Type B pancreatic cell (in vitro differentiated cells): Measurements from ENCODE around the gene MTMR2. TPM values are rescaled to one million over a fixed set of nuclear protein-coding genes. Genes with fewer than 3 reads are reported as not detected.
A peak's percentile ranks its signal among the peaks of the same experiment; 100 is the strongest.

ENCODE experiments used
- DNase-seq: peaks from one replicate; pipeline ENCODE4 v3.0.0; 2021; ENCODE audit warnings: mixed read lengths; ENCODE audit not compliant: unreplicated experiment; ENCODE audit errors: extremely low spot score
- H3K27ac Mint-ChIP-seq: 2 replicates; pipeline ENCODE4 v1.8.0; 2021; ENCODE audit warnings: mild to moderate bottlenecking, mixed read lengths
- H3K27me3 Mint-ChIP-seq: 2 replicates; pipeline ENCODE4 v1.8.0; 2021; ENCODE audit warnings: mixed read lengths
- H3K36me3 Mint-ChIP-seq: 2 replicates; pipeline ENCODE4 v1.8.0; 2021; ENCODE audit warnings: mixed read lengths
- H3K4me1 Mint-ChIP-seq: one replicate; pipeline ENCODE4 v1.8.0; 2021; ENCODE audit warnings: mixed read lengths; ENCODE audit not compliant: unreplicated experiment
- H3K4me3 Mint-ChIP-seq: 2 replicates; pipeline ENCODE4 v1.8.0; 2021; ENCODE audit warnings: mild to moderate bottlenecking, mixed read lengths
- H3K9me3 Mint-ChIP-seq: 2 replicates; pipeline ENCODE4 v1.8.0; 2021; ENCODE audit warnings: mixed read lengths
- long read RNA-seq: library from polyadenylated mRNA; unstranded; transcript quantifications from one replicate; pipeline ENCODE4 v2.0.0, GENCODE V29; 2020
- total RNA-seq: library from RNA; stranded (reverse); gene quantifications from 2 replicates; pipeline ENCODE4 v1.2.1, GENCODE V29; 2021; ENCODE audit warnings: low replicate concordance
- TF ChIP-seq, protein P1 (sequence below): fragments of 200-600 bp; sonication (generic); conservative IDR thresholded peaks from 2 replicates; pipeline ENCODE4 v1.5.0; 2021; ENCODE audit warnings: antibody characterized with exemption, mild to moderate bottlenecking

MTMR2 gene
- 34.4 and 38.9 TPM in 2 replicates for total RNA-seq
- long read RNA-seq, full-length matches to known transcripts: 61 of 106 reads
- long read RNA-seq, partial matches to known transcripts: 10 of 106 reads
- long read RNA-seq, other reads (novel, unspliced or antisense): 35 of 106 reads

DNA sequence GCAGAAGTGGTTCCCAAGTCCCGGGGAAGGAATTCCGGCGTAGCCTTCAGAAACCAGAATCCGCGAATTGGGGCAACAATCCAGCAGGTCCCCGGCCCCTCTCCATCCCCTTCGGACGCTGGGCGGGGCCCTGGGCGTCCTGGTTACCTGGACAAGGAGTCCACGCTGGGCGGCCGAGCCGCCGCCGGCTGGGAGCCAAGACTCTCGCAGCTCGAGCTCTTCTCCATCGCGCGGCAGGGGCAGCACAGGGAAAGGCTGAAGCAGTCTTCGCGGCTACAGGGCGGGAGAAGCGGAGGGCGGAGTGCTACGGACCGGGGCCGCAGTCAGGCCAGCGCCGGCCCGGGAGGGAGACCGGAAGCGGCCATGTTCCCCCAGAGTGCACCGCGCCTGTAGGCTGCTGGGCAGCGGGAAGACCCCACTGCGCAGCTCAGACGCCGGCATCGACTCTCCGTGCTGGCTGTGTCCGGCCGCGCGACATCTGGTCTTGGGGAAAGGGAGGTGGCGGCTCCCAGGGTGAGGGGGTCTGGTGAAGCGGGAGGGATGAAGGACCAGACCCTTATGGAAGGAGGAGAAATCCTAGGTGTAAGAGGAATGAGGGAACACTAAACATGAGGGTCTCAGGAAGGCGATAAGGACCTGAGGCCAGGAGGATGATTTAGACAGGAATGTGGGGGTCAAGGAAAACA lies at the start of gene MTMR2:
TSS of gene MTMR2 (minus strand) at position 380 of the 686 bp plus-strand sequence. CDS start at position 227, 153 bp downstream.
- peak; percentile 82 for DNase-seq
- peak within 1 kb of the TSS; percentile 100 for H3K4me3 Mint-ChIP-seq
- no peaks in the 10 kb centered on the region for H3K27me3 Mint-ChIP-seq
- no peaks in the 10 kb centered on the region for H3K36me3 Mint-ChIP-seq
- peak within 1 kb of the TSS; percentile 98 for H3K27ac Mint-ChIP-seq
- H3K9me3 Mint-ChIP-seq: no peaks in the 10 kb centered on the region
- peaks cover 24% of the 10 kb centered on the region for H3K4me1 Mint-ChIP-seq
- TF ChIP-seq, protein P1, sequence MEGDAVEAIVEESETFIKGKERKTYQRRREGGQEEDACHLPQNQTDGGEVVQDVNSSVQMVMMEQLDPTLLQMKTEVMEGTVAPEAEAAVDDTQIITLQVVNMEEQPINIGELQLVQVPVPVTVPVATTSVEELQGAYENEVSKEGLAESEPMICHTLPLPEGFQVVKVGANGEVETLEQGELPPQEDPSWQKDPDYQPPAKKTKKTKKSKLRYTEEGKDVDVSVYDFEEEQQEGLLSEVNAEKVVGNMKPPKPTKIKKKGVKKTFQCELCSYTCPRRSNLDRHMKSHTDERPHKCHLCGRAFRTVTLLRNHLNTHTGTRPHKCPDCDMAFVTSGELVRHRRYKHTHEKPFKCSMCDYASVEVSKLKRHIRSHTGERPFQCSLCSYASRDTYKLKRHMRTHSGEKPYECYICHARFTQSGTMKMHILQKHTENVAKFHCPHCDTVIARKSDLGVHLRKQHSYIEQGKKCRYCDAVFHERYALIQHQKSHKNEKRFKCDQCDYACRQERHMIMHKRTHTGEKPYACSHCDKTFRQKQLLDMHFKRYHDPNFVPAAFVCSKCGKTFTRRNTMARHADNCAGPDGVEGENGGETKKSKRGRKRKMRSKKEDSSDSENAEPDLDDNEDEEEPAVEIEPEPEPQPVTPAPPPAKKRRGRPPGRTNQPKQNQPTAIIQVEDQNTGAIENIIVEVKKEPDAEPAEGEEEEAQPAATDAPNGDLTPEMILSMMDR: no peak

DNA sequence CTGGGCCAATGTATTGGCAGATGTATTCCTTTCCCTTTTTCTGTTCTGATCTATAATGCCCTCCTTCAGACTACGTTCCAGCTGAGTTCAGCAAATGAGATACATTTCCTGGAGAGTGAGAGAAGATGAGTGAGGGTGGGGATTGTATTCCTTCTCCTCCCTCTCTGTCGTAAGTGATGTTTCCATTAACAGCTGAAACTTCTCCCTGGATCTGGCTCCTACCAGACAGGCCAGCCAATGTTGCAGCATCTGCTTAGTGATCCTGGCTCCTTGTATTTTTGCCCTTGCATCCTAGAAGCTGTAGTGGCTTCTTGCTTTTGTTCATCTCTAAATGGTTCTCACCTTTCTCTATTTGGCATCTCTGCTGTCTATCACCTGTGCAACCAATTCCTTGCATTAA lies 48.2 kb upstream of the MTMR2 start:
- no peaks in the 10 kb centered on the region for H3K27me3 Mint-ChIP-seq
- H3K36me3 Mint-ChIP-seq: peaks cover 7% of the 10 kb centered on the region
- TF ChIP-seq, protein P1: no peak
- H3K4me3 Mint-ChIP-seq: no peak overlapping the region
- DNase-seq: no peak
- no peaks in the 10 kb centered on the region for H3K4me1 Mint-ChIP-seq
- peaks cover 4% of the 10 kb centered on the region for H3K9me3 Mint-ChIP-seq
- no peak overlapping the region for H3K27ac Mint-ChIP-seq

GRCh38 chr11:95968585-95968984 lies 44.7 kb upstream of the MTMR2 start:
- Mint-ChIP-seq H3K36me3 (no peaks in the 10 kb centered on the region), H3K4me3 (no peak overlapping the region), H3K4me1 (no peaks in the 10 kb centered on the region), H3K27ac (no peak overlapping the region), H3K9me3 (peaks cover 4% of the 10 kb centered on the region), H3K27me3 (no peaks in the 10 kb centered on the region)
- TF ChIP-seq, protein P1: peak; percentile 33
- no peak for DNase-seq

DNA sequence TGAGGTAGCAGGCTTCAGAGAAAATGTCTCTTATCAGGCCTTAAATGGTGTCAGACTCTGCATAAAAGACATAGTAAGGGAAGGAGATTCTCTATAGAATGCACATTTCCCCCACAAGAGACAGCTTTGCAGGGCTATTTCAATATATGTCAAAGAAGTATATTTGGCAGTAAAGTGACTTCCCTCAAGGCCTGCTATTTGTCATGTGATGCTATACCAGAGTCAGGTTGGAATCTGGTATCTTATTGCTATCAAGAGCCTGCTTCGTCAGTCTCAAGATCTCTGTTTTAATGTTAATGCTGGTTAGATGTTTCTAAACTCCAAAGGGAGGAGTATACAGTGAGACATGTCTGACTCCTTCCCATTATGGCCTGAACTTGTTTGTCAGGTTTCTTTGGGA lies 40.4 kb upstream of the MTMR2 start:
- H3K36me3 Mint-ChIP-seq: no peaks in the 10 kb centered on the region
- TF ChIP-seq, protein P1: no peak

GRCh38 chr11:95961758-95962157 lies 37.9 kb upstream of the MTMR2 start:
- DNase-seq: no peak
- H3K4me3 Mint-ChIP-seq: no peak overlapping the region
- H3K36me3 Mint-ChIP-seq: no peaks in the 10 kb centered on the region
- TF ChIP-seq, protein P1: no peak
- H3K27ac Mint-ChIP-seq: no peak overlapping the region
- no peaks in the 10 kb centered on the region for H3K9me3 Mint-ChIP-seq
- no peaks in the 10 kb centered on the region for H3K27me3 Mint-ChIP-seq
- no peaks in the 10 kb centered on the region for H3K4me1 Mint-ChIP-seq

More for the DNA sequence above, 40.4 kb upstream of the MTMR2 start:
- no peaks in the 10 kb centered on the region for H3K4me1 Mint-ChIP-seq
- no peak overlapping the region for H3K4me3 Mint-ChIP-seq
- H3K27ac Mint-ChIP-seq: no peak overlapping the region
- H3K9me3 Mint-ChIP-seq: peaks cover 4% of the 10 kb centered on the region
- no peak for DNase-seq
- H3K27me3 Mint-ChIP-seq: no peaks in the 10 kb centered on the region
